Umbilical cord (tissue), 2 donors: ENCODE measurements around the gene TUBA4B. TPM values are rescaled to one million over a fixed set of nuclear protein-coding genes. Genes with fewer than 3 reads are reported as not detected.
"Not testable (repeated sequence)": the region's sequence is repeated elsewhere in the genome, so short reads cannot be mapped to it uniquely, and the experiment has no call there.

ENCODE experiments used
- DNase-seq: peaks from one replicate; pipeline ENCODE4 v3.0.0-alpha.2; 2015; ENCODE audit warnings: low spot score
- total RNA-seq: library from RNA; depleted of rRNA; stranded (reverse); fragments of >200 nt; gene quantifications from one replicate; pipeline ENCODE4 v1.2.3, GENCODE V29; 2014; ENCODE audit warnings: low replicate concordance; ENCODE audit not compliant: insufficient read depth

Gene TUBA4B
- total RNA-seq, 1 donor from 2014 or later = 0.72 TPM

DNA sequence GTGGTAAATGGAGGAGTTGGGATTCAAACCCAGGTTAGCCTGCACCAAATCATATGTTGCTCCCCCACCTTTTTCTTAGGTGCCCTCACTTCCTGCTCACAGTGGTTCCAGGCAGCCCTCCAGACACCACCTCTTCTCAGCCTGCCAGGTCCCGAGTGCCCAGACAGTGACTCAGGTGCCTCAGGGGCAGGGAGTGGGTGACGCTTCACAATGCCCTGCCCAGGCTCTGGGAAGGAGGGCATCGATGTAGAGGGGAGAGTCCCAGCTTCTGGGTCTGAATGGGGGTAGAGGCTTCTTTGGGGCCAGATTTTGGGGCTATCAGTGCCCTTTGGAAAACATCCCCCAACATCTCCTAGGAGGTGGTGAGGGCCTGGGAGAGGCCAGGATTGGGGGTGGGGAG is 20.9 kb downstream of the TUBA4B start:
- no peak for DNase-seq

DNA sequence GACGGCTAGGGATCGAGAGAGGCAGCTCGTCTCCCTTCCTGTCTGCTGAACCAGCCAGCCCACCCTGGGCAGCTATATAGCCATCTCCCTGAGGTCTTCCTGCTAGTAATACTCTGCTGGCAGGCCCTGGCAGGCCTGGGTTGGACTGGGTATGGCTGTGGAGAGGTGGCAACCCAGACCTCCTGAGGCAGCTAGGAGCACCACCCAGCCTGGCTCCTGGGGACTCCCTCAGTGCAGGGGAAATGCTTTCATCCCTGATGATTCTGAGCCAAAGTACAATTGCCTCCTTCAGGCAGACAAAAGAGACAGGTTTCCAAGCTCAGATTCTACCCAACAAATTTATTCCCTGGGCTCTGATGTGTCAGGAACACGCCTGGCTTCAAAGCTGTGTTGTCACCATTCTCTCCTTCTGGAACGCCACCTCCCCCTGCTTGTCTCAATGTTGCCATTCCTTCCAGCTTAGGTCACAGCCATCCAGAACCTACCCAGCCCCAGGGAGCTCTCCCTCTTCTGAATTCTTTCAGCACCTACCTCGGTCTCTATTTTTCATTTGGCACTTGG is 21.4 kb downstream of the TUBA4B start:
- DNase-seq = peak; percentile 77

DNA sequence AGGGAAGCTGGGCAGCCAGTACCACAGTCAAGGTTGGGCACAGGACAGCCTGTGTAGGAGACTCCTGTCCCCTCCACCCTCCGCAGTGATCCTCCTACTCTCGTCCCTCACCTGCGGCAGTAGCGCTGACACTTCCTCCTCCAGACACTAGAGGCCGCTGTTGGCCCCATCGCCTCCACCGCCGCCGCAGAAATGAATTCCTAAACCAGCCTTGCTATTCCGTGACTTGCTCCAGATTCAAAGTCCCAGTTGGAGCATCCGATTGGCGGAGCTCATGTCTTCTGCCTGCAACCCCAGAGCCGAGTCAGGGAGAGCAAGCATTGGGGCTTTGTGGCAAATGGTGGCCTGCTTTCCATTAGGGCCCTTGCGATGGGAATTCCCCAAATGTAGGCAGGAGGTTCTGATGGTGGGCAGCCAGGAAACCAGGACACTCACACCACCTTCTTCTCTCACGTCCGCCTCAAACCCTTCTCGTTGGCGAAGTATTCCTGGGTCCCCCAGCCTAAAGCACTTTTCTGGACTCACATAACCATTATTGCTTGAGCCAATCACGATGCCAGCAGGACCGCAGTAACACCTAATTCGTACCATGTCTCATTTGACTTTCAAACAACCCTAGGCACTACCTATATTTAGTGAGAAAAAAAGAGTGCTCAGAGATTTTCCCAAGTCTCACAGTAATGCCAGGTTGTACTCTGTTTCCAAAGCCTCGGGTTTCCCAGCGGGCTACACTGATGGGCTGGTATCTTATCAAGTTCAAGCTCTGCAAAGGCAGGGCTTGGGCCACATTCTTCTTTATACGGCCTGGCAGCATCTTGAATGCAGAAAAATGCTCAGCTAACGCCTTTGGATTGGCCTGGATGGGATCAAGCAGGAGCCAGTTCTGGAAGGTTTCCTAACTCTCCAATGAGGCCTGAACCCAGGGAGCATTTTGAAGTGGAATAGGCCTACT is 24.9 kb downstream of the TUBA4B start:
- peak; percentile 84 for DNase-seq

DNA sequence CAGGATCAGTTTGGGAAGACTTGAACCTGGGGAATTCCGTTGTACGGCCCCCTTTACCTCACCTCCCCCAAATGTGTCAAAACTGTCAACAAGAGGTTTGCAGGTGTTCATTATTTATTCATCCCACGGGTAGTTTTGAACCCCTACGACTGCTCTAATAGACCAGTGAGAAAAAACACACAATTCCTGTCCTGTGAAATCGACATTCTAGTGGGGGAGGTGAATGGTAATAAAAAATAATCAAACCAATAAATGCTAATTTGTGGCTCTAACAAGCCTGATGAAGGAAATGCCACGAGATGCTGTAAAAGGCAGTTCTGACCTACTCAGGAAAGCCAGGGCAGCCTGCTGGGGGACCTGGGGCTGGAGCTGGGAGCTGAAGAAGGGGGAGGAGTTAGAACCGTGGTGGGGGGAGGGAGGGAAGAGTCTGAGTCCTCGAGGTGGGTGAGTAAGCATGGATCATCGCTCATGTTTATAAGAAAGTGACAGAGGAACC is 25.7 kb downstream of the TUBA4B start:
- DNase-seq = no peak

DNA sequence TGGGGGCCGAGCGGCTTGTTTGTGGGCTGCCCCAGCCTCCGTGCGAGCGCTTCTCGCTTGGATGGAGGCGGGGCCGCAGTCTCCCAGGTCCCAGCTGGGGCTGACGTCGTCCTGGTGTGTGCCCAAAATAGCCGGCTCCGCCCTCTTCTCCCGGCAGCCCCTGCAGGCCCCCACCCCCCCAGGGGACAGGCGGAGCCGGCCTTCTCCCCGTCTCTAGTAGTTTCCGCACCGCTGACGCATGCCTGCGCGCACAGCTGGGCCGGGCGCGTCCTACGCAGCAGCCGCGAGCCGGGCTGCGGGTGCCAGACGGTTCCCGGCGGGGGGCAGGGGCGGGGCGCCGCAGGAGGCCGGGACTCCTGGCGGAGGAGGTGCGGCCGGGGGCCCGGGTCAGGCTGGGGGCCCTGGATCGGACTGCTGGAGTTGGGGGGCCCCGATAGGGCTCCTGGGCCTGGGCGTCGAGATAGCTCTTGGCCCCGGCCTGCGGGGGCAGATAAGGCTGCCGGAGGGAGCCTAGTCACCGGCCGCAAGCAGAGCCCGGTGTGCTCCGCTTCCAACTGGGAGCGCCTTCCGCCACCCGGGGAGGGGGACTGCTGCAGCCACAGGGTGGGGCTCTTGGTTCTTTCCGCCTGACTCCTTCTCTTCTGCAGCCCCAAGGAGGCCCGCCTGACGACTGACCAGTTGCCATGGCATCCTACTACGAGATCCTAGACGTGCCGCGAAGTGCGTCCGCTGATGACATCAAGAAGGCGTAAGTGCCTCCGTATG is 26.3 kb downstream of the TUBA4B start, which contains the start of gene DNAJB2:
Gene DNAJB2 (plus strand): TSS at position 216 of the 765 bp plus-strand sequence. CDS start 468 bp downstream, at position 684.
- DNase-seq = peak; percentile 99

DNA sequence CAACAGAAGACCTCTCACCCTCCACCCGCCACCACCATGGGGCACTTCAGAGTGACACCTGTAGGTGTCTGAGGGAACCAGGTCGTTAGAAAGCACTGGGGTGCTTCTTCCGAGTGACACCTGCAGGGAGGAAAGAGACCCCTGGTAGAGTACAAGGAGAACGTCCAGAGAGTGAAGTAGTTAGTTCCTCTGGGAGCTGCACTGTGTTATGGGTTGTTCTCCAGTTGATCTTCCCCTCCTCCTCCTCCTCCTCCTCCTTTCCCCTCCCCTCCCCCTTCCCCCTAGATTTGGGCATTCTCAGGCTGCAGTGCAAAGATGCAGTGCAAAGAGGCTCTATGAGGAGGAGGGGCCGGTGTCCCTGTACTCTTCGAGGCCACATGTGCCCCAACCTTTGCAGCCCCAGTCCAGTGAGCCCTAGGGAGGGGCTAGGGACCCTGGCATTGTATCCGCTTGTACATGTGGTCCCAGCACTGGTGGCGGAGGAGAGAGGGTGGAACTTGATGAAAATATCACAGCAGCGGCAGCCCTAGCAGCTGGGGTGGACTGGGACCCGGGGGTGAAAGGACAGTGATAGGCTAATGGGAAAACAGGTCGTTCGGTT is 27.0 kb downstream of the TUBA4B start:
- no peak for DNase-seq

DNA sequence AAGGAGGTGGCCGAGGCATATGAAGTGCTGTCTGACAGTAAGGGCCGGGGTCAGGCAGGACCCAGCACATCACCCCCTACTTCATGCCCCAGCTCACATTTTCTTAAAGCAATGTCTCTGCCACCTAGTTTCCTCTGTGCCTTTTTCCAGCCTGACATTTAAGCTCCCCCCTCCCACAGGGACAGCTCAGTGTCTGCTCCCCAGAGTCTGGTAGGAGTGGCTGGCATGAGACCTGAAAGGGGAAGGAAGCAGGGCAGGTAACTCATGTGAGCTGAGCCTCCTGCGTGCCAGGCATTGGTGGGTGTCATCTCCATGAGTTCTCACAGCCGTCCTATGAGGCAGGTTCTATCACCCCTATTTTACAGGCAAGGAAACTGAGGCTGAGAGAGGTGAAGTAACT is 27.6 kb downstream of the TUBA4B start:
- DNase-seq = no peak

DNA sequence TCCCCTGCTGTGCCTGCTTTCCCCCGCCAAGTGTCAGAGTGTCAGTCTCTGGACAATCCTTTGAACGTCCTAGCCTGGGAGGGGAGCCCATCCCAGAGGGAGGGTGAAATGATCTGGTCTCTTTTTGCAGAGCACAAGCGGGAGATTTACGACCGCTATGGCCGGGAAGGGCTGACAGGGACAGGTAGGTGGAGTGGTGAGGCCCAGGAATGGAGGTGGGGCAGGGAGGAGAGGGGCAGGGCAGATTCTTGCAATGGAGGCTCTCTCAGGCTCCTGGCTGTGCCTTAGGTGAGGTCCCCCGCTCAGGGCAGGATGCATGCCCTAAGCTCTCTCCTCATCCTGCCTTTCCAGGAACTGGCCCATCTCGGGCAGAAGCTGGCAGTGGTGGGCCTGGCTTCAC is 28.5 kb downstream of the TUBA4B start:
- no peak for DNase-seq

DNA sequence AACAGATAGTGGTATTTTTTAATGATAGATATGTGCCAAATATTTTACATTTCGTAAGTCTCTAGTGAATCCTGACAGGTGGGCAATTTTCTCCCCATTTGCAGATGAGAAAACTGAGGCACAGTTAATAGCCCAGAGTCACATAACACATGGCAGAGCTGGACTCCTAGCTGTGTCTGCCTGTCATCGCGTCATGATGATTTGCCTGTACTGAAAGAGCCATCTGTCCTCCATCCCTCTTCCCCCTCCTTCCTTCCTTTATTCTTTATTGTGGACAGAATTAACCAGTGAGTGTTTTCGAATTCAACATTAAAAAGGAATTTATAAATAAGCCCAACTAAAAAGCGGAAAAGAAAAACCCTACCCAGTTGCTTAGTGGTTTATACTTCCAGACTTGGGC is 29.3 kb downstream of the TUBA4B start:
- no peak for DNase-seq

DNA sequence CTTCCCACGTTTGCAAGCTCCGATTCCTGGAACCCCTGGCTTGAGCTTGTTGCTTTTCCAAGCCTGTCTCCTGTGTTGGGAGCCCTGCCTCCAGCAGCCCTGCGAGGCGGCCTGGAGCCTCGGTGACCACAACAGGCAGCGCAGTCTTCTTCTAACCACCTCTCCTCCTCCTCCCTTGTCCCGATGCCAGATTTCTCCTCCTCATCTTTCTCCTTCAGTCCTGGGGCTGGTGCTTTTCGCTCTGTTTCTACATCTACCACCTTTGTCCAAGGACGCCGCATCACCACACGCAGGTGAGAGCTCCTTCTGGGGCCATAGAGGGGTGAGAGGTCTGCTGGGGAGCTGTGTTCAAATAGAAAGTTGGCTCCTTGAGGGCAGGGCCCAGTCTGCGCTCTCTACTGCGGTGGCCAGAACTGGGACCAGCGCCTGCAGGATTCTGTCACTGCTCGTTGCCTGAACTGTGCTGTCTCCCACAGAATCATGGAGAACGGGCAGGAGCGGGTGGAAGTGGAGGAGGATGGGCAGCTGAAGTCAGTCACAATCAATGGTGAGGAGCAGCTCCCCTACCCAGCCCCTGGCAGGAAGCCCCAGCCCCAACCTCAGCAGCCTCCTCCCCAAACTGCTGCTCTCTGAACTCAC is 30.0 kb downstream of the TUBA4B start:
- DNase-seq = no peak

DNA sequence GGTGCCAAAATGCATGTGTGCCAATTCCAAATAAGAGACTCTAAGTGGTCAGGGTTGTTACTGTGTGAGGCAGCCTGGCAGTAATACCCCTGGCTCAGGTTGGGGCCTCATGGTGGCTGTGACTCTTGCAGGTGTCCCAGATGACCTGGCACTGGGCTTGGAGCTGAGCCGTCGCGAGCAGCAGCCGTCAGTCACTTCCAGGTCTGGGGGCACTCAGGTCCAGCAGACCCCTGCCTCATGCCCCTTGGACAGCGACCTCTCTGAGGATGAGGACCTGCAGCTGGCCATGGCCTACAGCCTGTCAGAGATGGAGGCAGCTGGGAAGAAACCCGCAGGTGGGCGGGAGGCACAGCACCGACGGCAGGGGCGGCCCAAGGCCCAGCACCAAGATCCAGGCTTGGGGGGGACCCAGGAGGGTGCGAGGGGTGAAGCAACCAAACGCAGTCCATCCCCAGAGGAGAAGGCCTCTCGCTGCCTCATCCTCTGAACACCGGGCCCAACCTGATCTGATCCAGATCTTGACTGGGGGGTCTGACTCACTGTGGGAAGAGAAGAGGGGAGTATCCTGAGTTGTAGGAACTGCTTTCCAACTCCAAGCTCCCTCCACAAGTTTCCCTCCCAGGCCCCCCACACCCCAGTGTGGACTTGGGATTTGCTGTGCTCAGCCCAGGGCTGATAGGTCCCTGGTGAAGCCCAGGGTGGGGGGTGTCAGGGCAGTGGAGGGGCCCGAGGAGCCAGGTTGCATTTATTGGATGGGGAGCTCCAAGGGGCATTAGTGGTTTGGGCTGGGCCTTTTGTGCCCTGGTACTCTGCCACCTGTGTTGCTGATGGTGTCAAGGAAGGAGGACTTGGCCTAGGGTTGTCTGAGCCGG is 31.7 kb downstream of the TUBA4B start:
- DNase-seq = no peak

DNA sequence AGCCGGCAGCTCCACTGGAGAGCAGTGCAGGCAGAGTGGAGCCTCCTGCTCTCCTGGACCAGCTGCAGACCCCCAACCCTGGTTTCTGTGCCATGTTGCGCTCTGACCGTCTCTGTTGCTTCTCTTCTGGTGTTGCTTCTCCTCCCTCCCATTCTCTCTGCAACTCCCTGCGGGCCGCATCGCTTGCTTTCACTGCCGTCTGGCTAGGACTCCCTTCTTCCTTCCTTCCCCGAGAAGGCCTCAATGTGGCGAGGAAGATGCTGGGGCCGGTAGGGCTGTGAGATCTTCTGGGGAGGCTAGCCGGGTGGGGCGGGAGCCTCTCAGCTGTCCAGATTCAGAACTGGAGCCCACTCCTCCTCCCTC is 32.3 kb downstream of the TUBA4B start:
- no peak for DNase-seq

DNA sequence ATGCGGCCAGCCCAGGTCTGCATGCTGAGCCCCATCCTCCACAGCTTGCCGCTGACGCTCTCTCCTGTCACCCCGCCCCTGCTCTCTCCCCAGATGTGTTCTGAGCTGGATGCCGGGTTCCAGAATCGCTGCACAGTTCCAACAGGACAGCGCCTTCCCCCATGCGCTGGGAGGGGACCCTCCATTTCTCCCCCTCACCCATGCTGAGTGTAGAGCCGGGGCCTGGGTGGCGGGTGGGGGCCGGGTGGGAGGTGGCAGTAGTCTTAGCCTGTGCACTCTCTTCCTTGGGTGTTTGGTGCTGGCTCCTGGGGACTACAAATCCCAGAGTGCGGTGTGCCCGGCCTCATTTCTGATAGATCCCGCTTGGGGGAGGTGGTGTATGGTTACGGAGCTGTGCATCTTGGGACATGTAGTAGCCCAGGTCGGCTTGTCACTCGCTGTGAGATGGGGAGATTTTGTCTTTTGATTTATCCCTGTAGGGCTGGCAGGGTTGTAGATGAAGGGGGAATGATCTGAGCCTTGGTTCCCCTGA is 32.9 kb downstream of the TUBA4B start:
- peak; percentile 59 for DNase-seq

DNA sequence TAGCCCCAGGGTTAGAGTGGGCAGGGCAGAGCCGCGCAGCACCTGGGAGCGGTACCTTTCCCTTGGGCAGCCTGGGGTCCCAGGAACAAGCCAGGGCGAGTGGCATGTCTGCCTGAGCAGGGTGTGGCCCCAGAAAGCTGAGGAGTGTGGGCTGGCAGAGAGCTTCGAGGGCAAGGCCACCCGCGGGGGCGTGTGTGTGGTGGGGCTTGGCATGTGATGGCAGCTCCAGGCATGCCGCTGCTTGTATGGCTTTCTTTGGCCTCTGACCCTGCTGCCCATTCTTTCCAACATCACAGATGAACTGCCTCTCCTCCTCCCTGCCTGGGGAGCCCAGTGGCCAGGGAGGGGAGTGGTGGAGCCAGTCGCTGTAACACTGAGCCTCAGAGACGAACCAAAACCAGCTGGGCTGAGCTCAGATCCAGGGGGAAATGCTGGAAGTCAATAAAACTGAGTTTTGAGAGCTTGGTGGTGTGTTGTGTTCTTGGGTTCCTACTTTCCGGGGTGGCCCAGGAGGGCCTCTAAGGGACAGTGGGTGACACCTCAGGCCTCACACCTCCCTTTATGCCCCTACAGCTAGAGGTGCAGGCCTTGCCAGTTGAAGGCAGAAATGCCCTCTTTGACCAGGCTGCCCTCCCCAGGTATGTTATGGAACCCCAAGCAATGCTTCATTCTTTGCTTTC is 33.5 kb downstream of the TUBA4B start:
- no peak for DNase-seq

DNA sequence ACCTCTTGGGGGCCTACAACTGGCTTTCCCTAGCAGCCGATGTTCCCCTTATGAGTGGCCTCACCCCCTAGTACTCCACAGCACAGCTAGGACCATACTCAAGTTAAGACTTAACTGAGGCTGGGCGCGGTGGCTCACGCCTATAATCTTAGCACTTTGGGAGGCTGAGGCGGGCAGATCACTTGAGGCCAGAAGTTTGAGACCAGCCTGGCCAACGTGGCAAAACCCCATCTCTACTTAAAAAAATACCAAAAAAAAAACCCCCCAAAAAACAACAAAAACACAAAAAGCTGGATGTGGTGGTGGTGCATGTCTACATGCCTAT is 34.0 kb downstream of the TUBA4B start:
- not testable (repeated sequence) for DNase-seq

DNA sequence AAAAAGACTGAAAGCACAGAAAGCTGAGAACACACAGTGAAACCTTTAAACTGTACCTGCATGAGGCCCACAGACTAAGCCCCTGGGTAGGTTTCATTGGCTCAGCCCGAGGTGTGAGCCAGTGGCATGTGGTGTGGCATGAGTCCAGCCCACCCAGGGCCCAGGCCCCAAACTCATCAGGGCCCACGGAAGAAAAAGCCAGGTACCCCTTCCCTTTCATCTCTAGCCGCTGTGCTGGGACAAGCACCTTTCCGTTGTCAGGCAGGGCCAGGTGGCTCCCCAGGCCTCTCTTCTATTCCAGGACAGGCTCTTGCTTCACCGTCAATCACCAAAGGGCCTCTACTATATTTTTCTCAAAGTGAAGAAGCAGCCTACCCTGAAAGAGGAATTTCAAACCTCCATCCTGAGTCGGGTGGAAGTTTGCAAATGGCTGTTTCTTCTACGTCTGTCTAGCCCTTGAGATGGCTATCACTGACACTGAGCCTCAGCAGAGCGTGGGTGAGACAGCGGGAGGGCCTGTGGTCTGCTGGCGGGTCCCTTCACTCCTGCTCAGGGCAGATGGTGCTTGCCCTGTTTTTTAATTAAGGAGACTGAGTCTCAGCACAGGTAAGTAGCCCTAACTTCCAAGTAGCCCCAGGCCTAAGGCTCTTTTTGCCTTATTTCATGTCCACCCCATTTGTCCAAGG is 34.7 kb downstream of the TUBA4B start:
- no peak for DNase-seq

DNA sequence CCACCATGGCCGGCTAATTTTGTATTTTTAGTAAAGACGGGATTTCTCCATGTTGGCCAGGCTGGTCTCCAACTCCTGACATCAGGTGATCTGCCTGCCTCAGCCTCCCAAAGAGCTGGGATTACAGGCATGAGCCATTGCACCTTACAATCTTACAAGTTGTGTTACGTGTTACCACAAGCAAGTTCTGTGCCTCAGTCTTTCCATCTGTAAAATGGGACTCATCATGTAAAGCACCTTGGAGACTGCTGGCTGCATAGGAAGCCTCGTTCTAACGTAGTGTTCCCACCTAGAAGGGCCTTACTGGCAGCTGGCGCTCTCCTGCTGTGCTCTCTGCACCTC is 36.1 kb downstream of the TUBA4B start:
- no peak for DNase-seq

DNA sequence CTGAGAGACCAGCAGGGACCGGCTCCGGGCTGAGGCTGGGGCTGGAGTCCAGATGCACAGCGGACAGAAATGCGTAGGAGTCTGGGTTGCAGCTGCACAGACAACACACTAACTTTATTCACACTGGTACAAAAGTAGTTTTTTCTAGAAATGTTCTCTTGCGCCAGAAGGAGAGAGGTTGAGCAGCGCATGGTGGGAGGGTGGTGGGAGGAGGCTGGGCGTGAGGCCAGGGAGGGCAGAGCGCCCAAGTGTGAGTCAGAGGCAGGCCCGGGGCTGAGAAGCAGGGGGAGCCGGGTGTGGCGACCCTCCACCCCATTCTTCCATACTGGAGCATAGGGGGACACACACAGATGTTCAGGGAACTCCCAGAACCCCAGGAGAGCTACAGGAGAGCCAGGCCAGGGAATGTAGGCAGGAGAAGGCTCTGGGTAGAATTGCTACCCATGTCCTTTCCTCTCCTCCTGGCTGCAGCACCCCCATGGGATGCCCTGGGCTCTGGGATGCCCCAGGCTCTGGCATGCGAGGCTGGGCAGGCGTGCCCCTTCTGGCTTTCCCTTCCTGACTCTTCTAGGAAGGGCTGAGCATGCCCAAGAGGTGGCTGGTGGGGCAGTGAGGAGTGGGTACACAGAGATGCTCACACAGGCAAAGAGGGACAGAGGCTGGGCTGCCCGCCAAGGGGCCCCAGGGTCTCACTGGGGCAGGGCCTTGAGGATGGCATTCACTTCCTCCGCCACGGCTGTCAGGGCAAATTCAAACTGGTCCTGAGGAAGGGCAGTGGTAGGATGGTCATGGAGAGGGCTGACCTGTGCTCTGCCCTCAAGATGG is 36.7 kb downstream of the TUBA4B start:
- peak; percentile 91 for DNase-seq
